Activated CD4-positive, alpha-beta T cell treated with anti-CD3 and anti-CD28 coated beads, Interleukin-2, amount 10 ng/mL, durations not matched to agents 24 days and 14 days (primary cell): ENCODE data around the gene CAVIN4. TPM values are rescaled to one million over a fixed set of nuclear protein-coding genes. Genes with fewer than 3 reads are reported as not detected.

Experiments
- DNase-seq: peaks from one replicate; pipeline ENCODE4 v3.0.0; 2022
- H3K27ac Mint-ChIP-seq: one replicate; pipeline ENCODE4 v1.8.0; 2022; ENCODE audit warnings: mild to moderate bottlenecking, mixed read lengths
- H3K27me3 Mint-ChIP-seq: one replicate; pipeline ENCODE4 v1.8.0; 2022; ENCODE audit warnings: mixed read lengths
- H3K36me3 Mint-ChIP-seq: one replicate; pipeline ENCODE4 v1.8.0; 2022; ENCODE audit warnings: low read depth, mild to moderate bottlenecking, mixed read lengths
- H3K4me1 Mint-ChIP-seq: one replicate; pipeline ENCODE4 v1.8.0; 2021; ENCODE audit warnings: mixed read lengths
- H3K4me3 Mint-ChIP-seq: one replicate; pipeline ENCODE4 v1.8.0; 2022; ENCODE audit warnings: mild to moderate bottlenecking, moderate library complexity, mixed read lengths
- H3K9me3 Mint-ChIP-seq: one replicate; pipeline ENCODE4 v1.8.0; 2021; ENCODE audit warnings: mixed read lengths
- intact Hi-C: fragments of 100-400 bp; cut with micrococcal nuclease; formaldehyde crosslinking; loops from one replicate; pipeline ENCODE4 v1.15.1; 2023
- total RNA-seq: library from RNA; stranded (reverse); gene quantifications from 2 replicates; pipeline ENCODE4 v1.2.3, GENCODE V29; 2022

Gene CAVIN4
- total RNA-seq, result 0.19 and 0.21 TPM in 2 replicates

GRCh38 chr9:100577776-100578448 is at the start of gene CAVIN4:
Gene CAVIN4 (plus strand): TSS chr9:100578079. CDS start chr9:100578144, 65 bp downstream.
- intact Hi-C loops, result no loop called here
- Mint-ChIP-seq H3K36me3 (no peaks in the 10 kb centered on the region), H3K9me3 (no peaks in the 10 kb centered on the region), H3K27ac (no peak within 1 kb of the TSS), H3K27me3 (peaks cover 7% of the 10 kb centered on the region), H3K4me1 (no peaks in the 10 kb centered on the region), H3K4me3 (no peak within 1 kb of the TSS)
- DNase-seq, result no peak

- DNase-seq, result no peak
- no peaks in the 10 kb centered on the region for H3K9me3 Mint-ChIP-seq
- intact Hi-C loops, result no loop called here
- no peaks in the 10 kb centered on the region for H3K36me3 Mint-ChIP-seq
- no peak overlapping the region for H3K4me3 Mint-ChIP-seq
- no peak overlapping the region for H3K27ac Mint-ChIP-seq
- H3K27me3 Mint-ChIP-seq, result no peaks in the 10 kb centered on the region
- no peaks in the 10 kb centered on the region for H3K4me1 Mint-ChIP-seq
These were observed 43.5 kb upstream of the CAVIN4 start for GRCh38 chr9:100534401-100534800.

GRCh38 chr9:100540327-100540726 is 37.6 kb upstream of the CAVIN4 start:
- intact Hi-C loops, result no loop called here
- H3K27ac Mint-ChIP-seq, result no peak overlapping the region
- H3K36me3 Mint-ChIP-seq, result peaks cover 1% of the 10 kb centered on the region
- no peaks in the 10 kb centered on the region for H3K4me1 Mint-ChIP-seq
- no peaks in the 10 kb centered on the region for H3K9me3 Mint-ChIP-seq
- H3K4me3 Mint-ChIP-seq, result no peak overlapping the region
- H3K27me3 Mint-ChIP-seq, result no peaks in the 10 kb centered on the region
- DNase-seq, result no peak

GRCh38 chr9:100549048-100549447 is 28.8 kb upstream of the CAVIN4 start:
- DNase-seq, result no peak
- Mint-ChIP-seq H3K4me3 (no peak overlapping the region), H3K27me3 (no peaks in the 10 kb centered on the region), H3K9me3 (peaks cover 7% of the 10 kb centered on the region), H3K36me3 (peaks cover 1% of the 10 kb centered on the region), H3K27ac (no peak overlapping the region), H3K4me1 (no peaks in the 10 kb centered on the region)
- intact Hi-C loops, result no loop called here

- intact Hi-C loops, result no loop called here
- Mint-ChIP-seq H3K4me3 (no peak overlapping the region), H3K9me3 (no peaks in the 10 kb centered on the region), H3K36me3 (no peaks in the 10 kb centered on the region), H3K27me3 (no peaks in the 10 kb centered on the region), H3K27ac (no peak overlapping the region), H3K4me1 (no peaks in the 10 kb centered on the region)
- DNase-seq, result no peak
These were observed 22.9 kb upstream of the CAVIN4 start for GRCh38 chr9:100554935-100555401.

GRCh38 chr9:100555471-100555870 is 22.4 kb upstream of the CAVIN4 start:
- Mint-ChIP-seq H3K4me1 (no peaks in the 10 kb centered on the region), H3K27me3 (peaks cover 1% of the 10 kb centered on the region), H3K9me3 (no peaks in the 10 kb centered on the region), H3K27ac (no peak overlapping the region), H3K36me3 (no peaks in the 10 kb centered on the region), H3K4me3 (no peak overlapping the region)
- intact Hi-C loops, result no loop called here
- DNase-seq, result no peak

GRCh38 chr9:100557053-100557452 is 20.8 kb upstream of the CAVIN4 start:
- no peaks in the 10 kb centered on the region for H3K36me3 Mint-ChIP-seq
- peaks cover 2% of the 10 kb centered on the region for H3K27me3 Mint-ChIP-seq
- H3K4me3 Mint-ChIP-seq, result no peak overlapping the region
- DNase-seq, result no peak
- H3K4me1 Mint-ChIP-seq, result no peaks in the 10 kb centered on the region
- intact Hi-C loops, result no loop called here
- H3K9me3 Mint-ChIP-seq, result no peaks in the 10 kb centered on the region
- H3K27ac Mint-ChIP-seq, result no peak overlapping the region

GRCh38 chr9:100561256-100561655 is 16.6 kb upstream of the CAVIN4 start:
- DNase-seq, result no peak
- intact Hi-C loops, result no loop called here
- H3K4me1 Mint-ChIP-seq, result no peaks in the 10 kb centered on the region
- H3K4me3 Mint-ChIP-seq, result no peak overlapping the region
- H3K36me3 Mint-ChIP-seq, result no peaks in the 10 kb centered on the region
- H3K27ac Mint-ChIP-seq, result no peak overlapping the region
- H3K9me3 Mint-ChIP-seq, result no peaks in the 10 kb centered on the region
- H3K27me3 Mint-ChIP-seq, result peaks cover 2% of the 10 kb centered on the region

- Mint-ChIP-seq H3K27ac (no peak overlapping the region), H3K4me1 (no peaks in the 10 kb centered on the region), H3K4me3 (no peak overlapping the region), H3K9me3 (no peaks in the 10 kb centered on the region), H3K36me3 (no peaks in the 10 kb centered on the region), H3K27me3 (no peaks in the 10 kb centered on the region)
- DNase-seq, result no peak
- intact Hi-C loops, result no loop called here
These were observed 10.0 kb upstream of the CAVIN4 start for GRCh38 chr9:100567856-100568255.

- H3K9me3 Mint-ChIP-seq, result no peaks in the 10 kb centered on the region
- no peaks in the 10 kb centered on the region for H3K36me3 Mint-ChIP-seq
- H3K27ac Mint-ChIP-seq, result no peak overlapping the region
- H3K27me3 Mint-ChIP-seq, result no peaks in the 10 kb centered on the region
- H3K4me3 Mint-ChIP-seq, result no peak overlapping the region
- no peak for DNase-seq
- intact Hi-C loops, result no loop called here
- H3K4me1 Mint-ChIP-seq, result no peaks in the 10 kb centered on the region
These were observed 4.1 kb upstream of the CAVIN4 start for GRCh38 chr9:100573655-100574260.

- intact Hi-C loops, result no loop called here
- Mint-ChIP-seq H3K27ac (no peak overlapping the region), H3K4me1 (no peaks in the 10 kb centered on the region), H3K27me3 (no peaks in the 10 kb centered on the region), H3K4me3 (no peak overlapping the region), H3K9me3 (no peaks in the 10 kb centered on the region), H3K36me3 (no peaks in the 10 kb centered on the region)
- DNase-seq, result no peak
These were observed 2.9 kb upstream of the CAVIN4 start for GRCh38 chr9:100575006-100575405.

GRCh38 chr9:100575765-100576386 is 2.0 kb upstream of the CAVIN4 start:
- intact Hi-C loops, result no loop called here
- H3K4me3 Mint-ChIP-seq, result no peak overlapping the region
- no peaks in the 10 kb centered on the region for H3K27me3 Mint-ChIP-seq
- H3K9me3 Mint-ChIP-seq, result no peaks in the 10 kb centered on the region
- no peak overlapping the region for H3K27ac Mint-ChIP-seq
- H3K4me1 Mint-ChIP-seq, result no peaks in the 10 kb centered on the region
- no peak for DNase-seq
- no peaks in the 10 kb centered on the region for H3K36me3 Mint-ChIP-seq

- Mint-ChIP-seq H3K27ac (no peak overlapping the region), H3K36me3 (no peaks in the 10 kb centered on the region), H3K4me3 (no peak overlapping the region), H3K9me3 (no peaks in the 10 kb centered on the region), H3K4me1 (no peaks in the 10 kb centered on the region), H3K27me3 (peaks cover 7% of the 10 kb centered on the region)
- intact Hi-C loops, result no loop called here
- DNase-seq, result no peak
These were observed 731 bp downstream of the CAVIN4 start for GRCh38 chr9:100578610-100579009.

GRCh38 chr9:100579665-100580064 is 1.8 kb downstream of the CAVIN4 start:
- intact Hi-C loops, result no loop called here
- no peak overlapping the region for H3K4me3 Mint-ChIP-seq

More at GRCh38 chr9:100579665-100580064, 1.8 kb downstream of the CAVIN4 start:
- Mint-ChIP-seq H3K27me3 (peaks cover 7% of the 10 kb centered on the region), H3K4me1 (no peaks in the 10 kb centered on the region), H3K36me3 (no peaks in the 10 kb centered on the region), H3K27ac (no peak overlapping the region), H3K9me3 (no peaks in the 10 kb centered on the region)
- no peak for DNase-seq
